HepG2 (cell line): ENCODE data around the gene SHC1. TPM values are rescaled to one million over a fixed set of nuclear protein-coding genes. Genes with fewer than 3 reads are reported as not detected.

Experiments used
- ARNTL ChIP-seq: sonication (generic); formaldehyde crosslinking; IDR thresholded peaks from 2 replicates; pipeline ENCODE4 v1.4.0; 2020; ENCODE audit warnings: mild to moderate bottlenecking, missing genetic modification reagents
- FOXO1 ChIP-seq: sonication (generic); formaldehyde crosslinking; IDR thresholded peaks from 2 replicates; pipeline ENCODE4 v1.4.0; 2020; ENCODE audit warnings: missing genetic modification reagents
- GATAD1 ChIP-seq: IDR thresholded peaks from 2 replicates; pipeline ENCODE4 v1.6.1; 2016; ENCODE audit warnings: missing genetic modification reagents, missing compliant biosample characterization
- HNF4A ChIP-seq: sonication (generic); formaldehyde crosslinking; IDR thresholded peaks from 2 replicates; pipeline ENCODE4 v1.4.0; 2020; ENCODE audit warnings: missing genetic modification reagents
- IKZF1 ChIP-seq: fragments of 450-650 bp; IDR thresholded peaks from 2 replicates; pipeline ENCODE4 v1.7.1; 2016
- JDP2 ChIP-seq: sonication (generic); formaldehyde crosslinking; IDR thresholded peaks from 2 replicates; pipeline ENCODE4 v1.8.1; 2022; ENCODE audit warnings: missing genetic modification reagents, borderline replicate concordance
- NFYB ChIP-seq: sonication (generic); formaldehyde crosslinking; IDR thresholded peaks from 2 replicates; pipeline ENCODE4 v1.4.0; 2020; ENCODE audit warnings: missing genetic modification reagents
- SCMH1 ChIP-seq: sonication (generic); formaldehyde crosslinking; IDR thresholded peaks from 2 replicates; pipeline ENCODE4 v1.9.0; 2021; ENCODE audit warnings: missing genetic modification reagents, mild to moderate bottlenecking, borderline replicate concordance
- SIN3B ChIP-seq: fragments of 150-350 bp; IDR thresholded peaks from 2 replicates; pipeline ENCODE4 v1.6.1; 2014; ENCODE audit warnings: low read length
- TCF7 ChIP-seq: sonication (generic); IDR thresholded peaks from 2 replicates; pipeline ENCODE4 v1.6.1; 2016; ENCODE audit warnings: antibody characterized with exemption, low read depth
- TCF7L2 ChIP-seq: IDR thresholded peaks from 2 replicates; pipeline ENCODE4 v1.6.1; 2011; ENCODE audit warnings: mild to moderate bottlenecking, low read depth, low read length, moderate library complexity
- YEATS4 ChIP-seq: sonication (generic); formaldehyde crosslinking; IDR thresholded peaks from 2 replicates; pipeline ENCODE4 v1.4.0; 2020; ENCODE audit warnings: missing genetic modification reagents, borderline replicate concordance
- ZNF205 ChIP-seq: IDR thresholded peaks from 2 replicates; pipeline ENCODE4 v1.6.1; 2018; ENCODE audit warnings: missing biosample characterization, missing genetic modification reagents
- ZNF460 ChIP-seq: sonication (generic); formaldehyde crosslinking; IDR thresholded peaks from 2 replicates; pipeline ENCODE4 v1.5.1; 2020; ENCODE audit warnings: missing genetic modification reagents, mild to moderate bottlenecking, borderline replicate concordance
- ZNF547 ChIP-seq: sonication (generic); formaldehyde crosslinking; IDR thresholded peaks from 2 replicates; pipeline ENCODE4 v1.5.1; 2020; ENCODE audit warnings: mild to moderate bottlenecking, missing genetic modification reagents
- ZNF839 ChIP-seq: sonication (generic); formaldehyde crosslinking; IDR thresholded peaks from 2 replicates; pipeline ENCODE4 v1.4.0; 2020; ENCODE audit warnings: missing genetic modification reagents, mild to moderate bottlenecking, borderline replicate concordance
- polyA plus RNA-seq, 8 experiments: library from polyadenylated mRNA; depleted of rRNA in 3 of 8; stranded (reverse) in 7 of 8; unstranded in 1 of 8; fragments of >200 nt; fragmentation: Illumina TruSeq in 4 of 8; extraction: Trizol in 4 of 8; gene quantifications; 2 replicates each; pipeline versions ENCODE4 v1.2.1 to v1.2.3, GENCODE V29; 2011 to 2016; ENCODE audit warnings: low read depth in 4 of 8, missing spikeins in 1 of 8, mixed read lengths in 1 of 8; ENCODE audit not compliant: insufficient read depth in 1 of 8
- total RNA-seq, 5 experiments: library from RNA; depleted of rRNA; stranded (reverse); fragments of >200 nt; fragmentation: Illumina TruSeq; extraction: Trizol; gene quantifications; 2 replicates each; pipeline ENCODE4 v1.2.3, GENCODE V29; 2016; ENCODE audit warnings: low read depth in 1 of 5
- TF ChIP-seq, protein P1 (sequence below): sonication (generic); formaldehyde crosslinking; IDR thresholded peaks from 2 replicates; pipeline ENCODE4 v1.4.0; 2020; ENCODE audit warnings: missing genetic modification reagents, mild to moderate bottlenecking, borderline replicate concordance
- TF ChIP-seq, protein P2 (sequence below): sonication (generic); formaldehyde crosslinking; IDR thresholded peaks from 2 replicates; pipeline ENCODE4 v1.5.0; 2020; ENCODE audit warnings: mild to moderate bottlenecking, missing genetic modification reagents, borderline replicate concordance
- TF ChIP-seq, protein P3 (sequence below): sonication (generic); formaldehyde crosslinking; conservative IDR thresholded peaks from 2 replicates; pipeline ENCODE4 v1.4.0; 2020; ENCODE audit warnings: missing genetic modification reagents

The SHC1 gene
- total and polyA plus RNA-seq, 2 of the 13 experiments (the other 11 are each of a cell fraction or from before 2014, with no cell fraction given), result 52.0 to 137 TPM

DNA sequence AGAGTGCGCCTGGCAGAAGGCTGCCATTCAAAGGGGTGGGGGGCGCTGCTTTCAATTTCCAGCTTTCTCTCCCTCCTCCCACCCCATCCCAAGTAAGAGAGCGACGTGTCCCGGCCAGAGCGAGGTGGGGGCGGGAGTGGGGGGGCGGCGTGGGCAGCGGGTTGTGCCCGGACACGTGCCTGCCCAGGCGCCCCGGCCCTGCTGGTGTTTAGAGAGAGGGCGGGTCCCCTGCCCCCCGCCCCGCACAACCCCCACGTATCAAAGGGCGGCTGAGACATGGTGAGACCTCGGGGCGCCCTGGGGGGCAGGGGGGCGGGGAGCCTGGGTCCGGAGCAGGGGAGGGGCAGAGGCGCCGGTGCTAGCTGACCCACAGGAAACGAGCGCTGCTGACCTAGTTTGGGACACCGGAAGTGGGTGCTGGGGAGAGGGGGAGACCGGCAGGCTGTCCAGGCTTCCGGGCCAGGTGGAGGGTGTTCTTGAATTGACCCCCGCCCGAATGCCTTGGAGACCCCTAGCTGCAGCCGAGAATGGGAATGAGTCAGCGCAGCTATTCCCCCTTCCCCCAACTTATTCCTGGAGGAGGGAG lies 33.3 kb upstream of the SHC1 start (continued):
- TF ChIP-seq, protein P1, sequence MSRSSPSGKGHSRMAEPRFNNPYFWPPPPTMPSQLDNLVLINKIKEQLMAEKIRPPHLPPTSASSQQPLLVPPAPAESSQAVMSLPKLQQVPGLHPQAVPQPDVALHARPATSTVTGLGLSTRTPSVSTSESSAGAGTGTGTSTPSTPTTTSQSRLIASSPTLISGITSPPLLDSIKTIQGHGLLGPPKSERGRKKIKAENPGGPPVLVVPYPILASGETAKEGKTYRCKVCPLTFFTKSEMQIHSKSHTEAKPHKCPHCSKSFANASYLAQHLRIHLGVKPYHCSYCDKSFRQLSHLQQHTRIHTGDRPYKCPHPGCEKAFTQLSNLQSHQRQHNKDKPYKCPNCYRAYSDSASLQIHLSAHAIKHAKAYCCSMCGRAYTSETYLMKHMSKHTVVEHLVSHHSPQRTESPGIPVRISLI, result no peak
- TF ChIP-seq ZNF205 (CRISPR knock-in tag) (0 out of 2 replicates have a peak, but pooled peaks have one; percentile 30), JDP2 (no peak), ZNF460 (no peak), GATAD1 (CRISPR knock-in tag) (peak; percentile 26; the same call in 1 of the 2 replicates), SIN3B (no peak), ZNF839 (CRISPR knock-in tag) (no peak), HNF4A (CRISPR knock-in tag) (peak; percentile 44), SCMH1 (CRISPR knock-in tag) (no peak), IKZF1 (no peak), ZNF547 (no peak), TCF7L2 (no peak), NFYB (CRISPR knock-in tag) (no peak), FOXO1 (CRISPR knock-in tag) (no peak), TCF7 (peak; percentile 58; the same call in 1 of the 2 replicates), ARNTL (peak; percentile 96), YEATS4 (peak; percentile 60; the same call in 1 of the 2 replicates)
- TF ChIP-seq, protein P2, sequence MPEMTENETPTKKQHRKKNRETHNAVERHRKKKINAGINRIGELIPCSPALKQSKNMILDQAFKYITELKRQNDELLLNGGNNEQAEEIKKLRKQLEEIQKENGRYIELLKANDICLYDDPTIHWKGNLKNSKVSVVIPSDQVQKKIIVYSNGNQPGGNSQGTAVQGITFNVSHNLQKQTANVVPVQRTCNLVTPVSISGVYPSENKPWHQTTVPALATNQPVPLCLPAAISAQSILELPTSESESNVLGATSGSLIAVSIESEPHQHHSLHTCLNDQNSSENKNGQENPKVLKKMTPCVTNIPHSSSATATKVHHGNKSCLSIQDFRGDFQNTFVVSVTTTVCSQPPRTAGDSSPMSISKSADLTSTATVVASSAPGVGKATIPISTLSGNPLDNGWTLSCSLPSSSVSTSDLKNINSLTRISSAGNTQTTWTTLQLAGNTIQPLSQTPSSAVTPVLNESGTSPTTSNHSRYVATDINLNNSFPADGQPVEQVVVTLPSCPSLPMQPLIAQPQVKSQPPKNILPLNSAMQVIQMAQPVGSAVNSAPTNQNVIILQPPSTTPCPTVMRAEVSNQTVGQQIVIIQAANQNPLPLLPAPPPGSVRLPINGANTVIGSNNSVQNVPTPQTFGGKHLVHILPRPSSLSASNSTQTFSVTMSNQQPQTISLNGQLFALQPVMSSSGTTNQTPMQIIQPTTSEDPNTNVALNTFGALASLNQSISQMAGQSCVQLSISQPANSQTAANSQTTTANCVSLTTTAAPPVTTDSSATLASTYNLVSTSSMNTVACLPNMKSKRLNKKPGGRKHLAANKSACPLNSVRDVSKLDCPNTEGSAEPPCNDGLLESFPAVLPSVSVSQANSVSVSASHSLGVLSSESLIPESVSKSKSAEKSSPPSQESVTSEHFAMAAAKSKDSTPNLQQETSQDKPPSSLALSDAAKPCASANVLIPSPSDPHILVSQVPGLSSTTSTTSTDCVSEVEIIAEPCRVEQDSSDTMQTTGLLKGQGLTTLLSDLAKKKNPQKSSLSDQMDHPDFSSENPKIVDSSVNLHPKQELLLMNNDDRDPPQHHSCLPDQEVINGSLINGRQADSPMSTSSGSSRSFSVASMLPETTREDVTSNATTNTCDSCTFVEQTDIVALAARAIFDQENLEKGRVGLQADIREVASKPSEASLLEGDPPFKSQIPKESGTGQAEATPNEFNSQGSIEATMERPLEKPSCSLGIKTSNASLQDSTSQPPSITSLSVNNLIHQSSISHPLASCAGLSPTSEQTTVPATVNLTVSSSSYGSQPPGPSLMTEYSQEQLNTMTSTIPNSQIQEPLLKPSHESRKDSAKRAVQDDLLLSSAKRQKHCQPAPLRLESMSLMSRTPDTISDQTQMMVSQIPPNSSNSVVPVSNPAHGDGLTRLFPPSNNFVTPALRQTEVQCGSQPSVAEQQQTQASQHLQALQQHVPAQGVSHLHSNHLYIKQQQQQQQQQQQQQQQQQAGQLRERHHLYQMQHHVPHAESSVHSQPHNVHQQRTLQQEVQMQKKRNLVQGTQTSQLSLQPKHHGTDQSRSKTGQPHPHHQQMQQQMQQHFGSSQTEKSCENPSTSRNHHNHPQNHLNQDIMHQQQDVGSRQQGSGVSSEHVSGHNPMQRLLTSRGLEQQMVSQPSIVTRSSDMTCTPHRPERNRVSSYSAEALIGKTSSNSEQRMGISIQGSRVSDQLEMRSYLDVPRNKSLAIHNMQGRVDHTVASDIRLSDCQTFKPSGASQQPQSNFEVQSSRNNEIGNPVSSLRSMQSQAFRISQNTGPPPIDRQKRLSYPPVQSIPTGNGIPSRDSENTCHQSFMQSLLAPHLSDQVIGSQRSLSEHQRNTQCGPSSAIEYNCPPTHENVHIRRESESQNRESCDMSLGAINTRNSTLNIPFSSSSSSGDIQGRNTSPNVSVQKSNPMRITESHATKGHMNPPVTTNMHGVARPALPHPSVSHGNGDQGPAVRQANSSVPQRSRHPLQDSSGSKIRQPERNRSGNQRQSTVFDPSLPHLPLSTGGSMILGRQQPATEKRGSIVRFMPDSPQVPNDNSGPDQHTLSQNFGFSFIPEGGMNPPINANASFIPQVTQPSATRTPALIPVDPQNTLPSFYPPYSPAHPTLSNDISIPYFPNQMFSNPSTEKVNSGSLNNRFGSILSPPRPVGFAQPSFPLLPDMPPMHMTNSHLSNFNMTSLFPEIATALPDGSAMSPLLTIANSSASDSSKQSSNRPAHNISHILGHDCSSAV (CRISPR knock-in tag), result no peak
- TF ChIP-seq, protein P3, sequence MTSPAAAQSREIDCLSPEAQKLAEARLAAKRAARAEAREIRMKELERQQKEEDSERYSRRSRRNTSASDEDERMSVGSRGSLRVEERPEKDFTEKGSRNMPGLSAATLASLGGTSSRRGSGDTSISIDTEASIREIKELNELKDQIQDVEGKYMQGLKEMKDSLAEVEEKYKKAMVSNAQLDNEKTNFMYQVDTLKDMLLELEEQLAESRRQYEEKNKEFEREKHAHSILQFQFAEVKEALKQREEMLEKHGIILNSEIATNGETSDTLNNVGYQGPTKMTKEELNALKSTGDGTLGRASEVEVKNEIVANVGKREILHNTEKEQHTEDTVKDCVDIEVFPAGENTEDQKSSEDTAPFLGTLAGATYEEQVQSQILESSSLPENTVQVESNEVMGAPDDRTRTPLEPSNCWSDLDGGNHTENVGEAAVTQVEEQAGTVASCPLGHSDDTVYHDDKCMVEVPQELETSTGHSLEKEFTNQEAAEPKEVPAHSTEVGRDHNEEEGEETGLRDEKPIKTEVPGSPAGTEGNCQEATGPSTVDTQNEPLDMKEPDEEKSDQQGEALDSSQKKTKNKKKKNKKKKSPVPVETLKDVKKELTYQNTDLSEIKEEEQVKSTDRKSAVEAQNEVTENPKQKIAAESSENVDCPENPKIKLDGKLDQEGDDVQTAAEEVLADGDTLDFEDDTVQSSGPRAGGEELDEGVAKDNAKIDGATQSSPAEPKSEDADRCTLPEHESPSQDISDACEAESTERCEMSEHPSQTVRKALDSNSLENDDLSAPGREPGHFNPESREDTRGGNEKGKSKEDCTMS (CRISPR knock-in tag), result no peak
